ENCODE data around the gene KCTD11. TPM values are rescaled to one million over a fixed set of nuclear protein-coding genes. Genes with fewer than 3 reads are reported as not detected.
A peak's percentile ranks its signal among the peaks of the same experiment; 100 is the strongest.

The KCTD11 gene
- total RNA-seq, 1 experiment from 2014 or later: 8.5 TPM

- CTCF ChIA-PET: interaction anchor here (0.6 to 1.4 kb wide), 5 partner anchors 12 to 348 kb away, joined by 3 to 7 read pairs (median 4); no protein-coding TSS in a partner anchor
- Mint-ChIP-seq H3K9me3 (ENCODE audit: low read depth, unreplicated experiment) (no peaks in the 10 kb centered on the region), H3K4me1 (ENCODE audit: low read depth, unreplicated experiment) (peaks cover 16% of the 10 kb centered on the region), H3K27me3 (ENCODE audit: unreplicated experiment) (peaks cover 20% of the 10 kb centered on the region), H3K4me3 (ENCODE audit: low read depth, unreplicated experiment) (peak within 1 kb of the TSS; percentile 85), H3K36me3 (ENCODE audit: insufficient read depth, unreplicated experiment) (peaks cover 23% of the 10 kb centered on the region), H3K27ac (ENCODE audit: unreplicated experiment) (peak within 1 kb of the TSS; percentile 98)
- TF ChIP-seq CTCF (IDR thresholded peaks at IDR 0.05; ENCODE audit: unreplicated experiment): no peak
- BruUV-seq (replicated peaks): no TSS peak
- DNase-seq: no peak
- intact Hi-C loops (cut with micrococcal nuclease; ENCODE audit: unreplicated experiment): no loop called here
These were observed 23.1 kb upstream of the KCTD11 start, which contains the start of gene NEURL4 for GRCh38 chr17:7328840-7329373. TSS of gene NEURL4 (minus strand) at chr17:7329335. CDS start at chr17:7329312, 23 bp downstream.

DNA sequence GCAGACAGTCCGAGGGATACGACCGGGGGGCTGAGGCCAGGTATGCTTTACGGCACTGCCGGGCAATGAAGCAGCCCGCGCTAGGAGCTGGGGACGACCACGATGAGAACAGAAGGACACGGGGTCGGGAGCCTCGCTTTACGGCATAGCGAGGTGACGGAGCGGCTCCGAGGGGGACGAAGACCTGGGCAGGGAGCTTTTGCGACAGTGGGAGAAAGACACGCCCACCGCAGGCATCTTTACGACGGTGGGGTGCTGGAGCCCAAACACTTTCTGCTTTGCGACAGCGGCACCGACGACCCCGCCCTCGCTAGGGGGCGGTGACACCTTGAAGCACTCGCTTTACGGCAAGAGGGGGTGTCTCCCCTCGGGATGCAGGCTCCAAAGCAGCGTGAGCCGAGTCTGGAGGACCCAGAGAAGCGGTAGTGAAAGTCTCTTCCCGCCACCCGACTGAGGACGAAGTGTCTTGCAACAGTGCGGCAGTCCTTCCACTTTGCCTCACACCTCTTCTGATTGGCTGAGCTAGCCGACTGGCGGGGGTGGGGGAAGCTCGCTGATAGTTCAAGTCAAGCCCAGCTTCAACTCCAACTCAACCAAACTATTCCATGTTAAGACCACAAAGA is 22.5 kb upstream of the KCTD11 start:
- H3K4me3 Mint-ChIP-seq (ENCODE audit: low read depth, unreplicated experiment): peak overlapping the region; percentile 85
- H3K27me3 Mint-ChIP-seq (ENCODE audit: unreplicated experiment): peaks cover 20% of the 10 kb centered on the region
- DNase-seq: peak; percentile 92
- H3K27ac Mint-ChIP-seq (ENCODE audit: unreplicated experiment): peak overlapping the region; percentile 98
- H3K36me3 Mint-ChIP-seq (ENCODE audit: insufficient read depth, unreplicated experiment): peaks cover 19% of the 10 kb centered on the region
- peaks cover 16% of the 10 kb centered on the region for H3K4me1 Mint-ChIP-seq (ENCODE audit: low read depth, unreplicated experiment)
- TF ChIP-seq CTCF (IDR thresholded peaks at IDR 0.05; ENCODE audit: unreplicated experiment): no peak
- no peaks in the 10 kb centered on the region for H3K9me3 Mint-ChIP-seq (ENCODE audit: low read depth, unreplicated experiment)
- CTCF ChIA-PET: interaction anchor here (0.6 to 1.4 kb wide), 7 partner anchors 11 to 347 kb away, joined by 3 to 7 read pairs (median 4); partner anchors contain the start of gene TMEM256
- BruUV-seq (replicated peaks): no TSS peak
- intact Hi-C loops (cut with micrococcal nuclease; ENCODE audit: unreplicated experiment): no loop called here

DNA sequence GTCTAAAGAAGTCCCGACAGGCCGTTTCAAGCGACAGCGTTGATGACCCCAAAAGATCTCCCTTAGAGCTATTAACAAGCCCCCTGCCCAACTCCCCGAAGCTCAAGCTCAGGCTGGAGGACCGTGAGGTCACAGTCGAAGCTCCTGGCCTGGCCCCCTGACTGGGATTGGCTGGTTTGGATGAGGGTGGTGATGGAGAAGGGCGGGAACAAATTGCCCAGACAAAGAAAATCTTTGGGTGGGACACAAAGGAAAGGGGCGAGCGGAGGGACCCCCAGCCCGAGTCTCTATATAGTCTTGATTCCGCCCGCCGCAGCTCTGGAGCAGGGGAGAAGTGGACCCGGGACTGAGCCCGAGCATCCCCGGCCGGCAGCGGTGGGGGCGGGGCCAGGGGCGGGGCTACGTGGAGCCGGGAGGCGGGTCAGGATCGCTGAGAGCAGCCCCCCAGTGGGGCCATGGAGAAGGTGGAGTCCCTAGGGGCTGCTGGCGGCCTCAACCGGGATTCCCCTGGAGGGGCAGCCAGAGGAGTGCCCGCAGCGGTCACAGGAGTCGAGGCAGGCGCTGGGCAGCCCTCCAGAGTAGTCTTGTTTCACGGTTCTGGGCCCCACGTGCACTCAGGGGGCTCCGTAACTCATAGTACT is 21.8 kb upstream of the KCTD11 start:
- H3K27ac Mint-ChIP-seq (ENCODE audit: unreplicated experiment): peak overlapping the region; percentile 98
- no TSS peak for BruUV-seq (replicated peaks)
- peak overlapping the region; percentile 85 for H3K4me3 Mint-ChIP-seq (ENCODE audit: low read depth, unreplicated experiment)
- TF ChIP-seq CTCF (IDR thresholded peaks at IDR 0.05; ENCODE audit: unreplicated experiment): no peak
- peaks cover 20% of the 10 kb centered on the region for H3K27me3 Mint-ChIP-seq (ENCODE audit: unreplicated experiment)
- intact Hi-C loops (cut with micrococcal nuclease; ENCODE audit: unreplicated experiment): no loop called here
- H3K9me3 Mint-ChIP-seq (ENCODE audit: low read depth, unreplicated experiment): no peaks in the 10 kb centered on the region
- peaks cover 18% of the 10 kb centered on the region for H3K36me3 Mint-ChIP-seq (ENCODE audit: insufficient read depth, unreplicated experiment)
- DNase-seq: peak; percentile 71
- H3K4me1 Mint-ChIP-seq (ENCODE audit: low read depth, unreplicated experiment): peaks cover 16% of the 10 kb centered on the region
- CTCF ChIA-PET: interaction anchor here (0.6 to 1.4 kb wide), 4 partner anchors 15 to 284 kb away, joined by 3 to 7 read pairs (median 4); partner anchors contain the start of gene TMEM256

DNA sequence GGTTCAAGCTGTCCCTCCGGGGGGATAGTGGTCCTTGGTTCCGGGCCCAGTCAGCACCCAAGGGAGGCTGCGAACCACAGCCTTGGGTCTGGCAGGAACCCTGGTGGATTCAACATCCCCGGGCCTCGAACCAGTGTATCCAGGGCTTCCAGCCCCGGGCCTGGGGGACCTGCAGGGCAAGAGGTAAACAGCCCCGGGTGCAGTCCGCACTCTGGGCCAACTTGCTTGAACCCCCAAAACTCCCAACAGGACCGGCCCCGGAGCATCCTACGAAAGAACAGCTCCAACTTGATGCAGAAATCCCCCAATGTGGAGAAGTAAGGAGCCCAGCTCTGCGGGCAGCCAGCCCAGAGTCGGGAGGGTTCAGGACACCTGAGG is 21.3 kb upstream of the KCTD11 start:
- Mint-ChIP-seq H3K27me3 (ENCODE audit: unreplicated experiment) (peaks cover 20% of the 10 kb centered on the region), H3K4me1 (ENCODE audit: low read depth, unreplicated experiment) (peaks cover 16% of the 10 kb centered on the region), H3K9me3 (ENCODE audit: low read depth, unreplicated experiment) (no peaks in the 10 kb centered on the region), H3K4me3 (ENCODE audit: low read depth, unreplicated experiment) (no peak overlapping the region), H3K36me3 (ENCODE audit: insufficient read depth, unreplicated experiment) (peaks cover 18% of the 10 kb centered on the region), H3K27ac (ENCODE audit: unreplicated experiment) (peak overlapping the region; percentile 21)
- CTCF ChIA-PET: no interaction called here
- no peak for DNase-seq
- BruUV-seq (replicated peaks): no TSS peak
- intact Hi-C loops (cut with micrococcal nuclease; ENCODE audit: unreplicated experiment): no loop called here
- TF ChIP-seq CTCF (IDR thresholded peaks at IDR 0.05; ENCODE audit: unreplicated experiment): no peak

All from Calu3 (cell line).